Stomach (tissue), 9 donors: ENCODE data around the gene RNF32. TPM values are rescaled to one million over a fixed set of nuclear protein-coding genes. Genes with fewer than 3 reads are reported as not detected.

Experiments used
- DNase-seq, 2 donors: peaks; one replicate each; pipeline versions ENCODE4 v3.0.0 to v3.0.0-alpha.2; 2013 to 2019
- H3K27ac ChIP-seq, 5 donors: fragments of 200-600 bp in 4 of 5; sonication (generic) in 4 of 5; one replicate each; pipeline ENCODE4 v1.5.1; 2013 to 2019; ENCODE audit warnings: mild to moderate bottlenecking in 1 of 5, moderate library complexity in 1 of 5
- H3K27me3 ChIP-seq, 3 donors: fragments of 200-600 bp; sonication (generic); one replicate each; pipeline ENCODE4 v1.5.1; 2017 to 2019; ENCODE audit warnings: mixed run types in 1 of 3
- H3K36me3 ChIP-seq, 4 donors: fragments of 200-600 bp; sonication (generic); 1 replicate in 3 of 4; 2 replicates in 1 of 4; pipeline ENCODE4 v1.5.1; 2016 to 2019
- H3K4me1 ChIP-seq, 4 donors: fragments of 200-600 bp; sonication (generic); one replicate each; pipeline ENCODE4 v1.5.1; 2016 to 2019
- H3K4me3 ChIP-seq, 4 donors: fragments of 200-600 bp; sonication (generic) in 3 of 4; one replicate each; pipeline ENCODE4 v1.5.1; 2016 to 2019; ENCODE audit warnings: mild to moderate bottlenecking in 1 of 4
- H3K9me3 ChIP-seq, 4 donors: fragments of 200-600 bp; sonication (generic); one replicate each; pipeline ENCODE4 v1.5.1; 2016 to 2019
- CTCF ChIP-seq, 7 experiments: fragments of 450-650 bp in 4 of 7; fragments of 200-600 bp in 3 of 7; sonication (generic) in 3 of 7; IDR thresholded peaks; one replicate each; pipeline ENCODE4 v1.5.1; 2016 to 2019; ENCODE audit warnings: antibody characterized with exemption in 7 of 7, control low read depth in 2 of 7, mild to moderate bottlenecking in 1 of 7
- EP300 ChIP-seq: sonication (generic); formaldehyde crosslinking; IDR thresholded peaks from one replicate; pipeline ENCODE4 v1.6.1; 2017; ENCODE audit warnings: antibody characterized with exemption
- POLR2A ChIP-seq, 4 donors: fragments of 450-650 bp; IDR thresholded peaks; one replicate each; pipeline ENCODE4 v1.6.1; 2016; ENCODE audit warnings: antibody characterized with exemption in 4 of 4, control low read depth in 2 of 4, mild to moderate bottlenecking in 1 of 4, moderate library complexity in 1 of 4
- POLR2AphosphoS5 ChIP-seq, 3 donors: sonication (generic); formaldehyde crosslinking; IDR thresholded peaks; one replicate each; pipeline ENCODE4 v1.6.1; 2016; ENCODE audit warnings: antibody characterized with exemption in 3 of 3
- WGBS, 5 donors: extraction: QIAGEN DNeasy Blood & Tissue Kit in 3 of 5; methylation state at CpG; one replicate each; pipeline versions ENCODE4 v1.1.5 to v1.1.7; 2013 to 2018; 5-methylcytosine and 5-hydroxymethylcytosine counted together
- intact Hi-C: fragments of 100-400 bp; cut with DNase I; formaldehyde crosslinking; loops from one replicate; pipeline ENCODE4 v1.15.1; 2023; ENCODE audit warnings: low total_unique reads
- polyA plus RNA-seq, 3 donors: library from polyadenylated mRNA; stranded (reverse); fragments of 200-250 nt; gene quantifications; one replicate each; pipeline ENCODE4 v1.2.3, GENCODE V29; 2013
- total RNA-seq, 5 donors: library from RNA; depleted of rRNA; stranded (reverse); fragments of >200 nt; gene quantifications; one replicate each; pipeline versions ENCODE4 v1.1.0 to v1.2.3, GENCODE V29; 2014 to 2016
- donor health status: healthy with polysubstance abuse.
- donor health status: Bipolar disorder and iron deficiency.
- donor health status: healthy.

RNF32 gene
- total and polyA plus RNA-seq, 8 donors, result 1.2 to 4.7 (median 2.4) TPM; not detected in 2

GRCh38 chr7:156620291-156620675 is 20.3 kb upstream of the RNF32 start:
- Histone ChIP-seq H3K9me3 (no peaks in the 10 kb centered on the region), H3K36me3 (no peaks in the 10 kb centered on the region), H3K4me1 (peaks cover 0 to 15% (median 10%) of the 10 kb centered on the region in 4 donors), H3K27me3 (peaks cover 0 to 35% (median 15%) of the 10 kb centered on the region in 3 donors), H3K4me3 (no peak overlapping the region), H3K27ac (no peak overlapping the region)
- TF ChIP-seq EP300 (no peak), CTCF (IDR thresholded peaks at IDR 0.05) (no peak), POLR2AphosphoS5 (IDR thresholded peaks at IDR 0.05) (no peak), POLR2A (IDR thresholded peaks at IDR 0.05) (no peak)
- intact Hi-C loops, result no loop called here
- WGBS, 5 donors, result 72 to 84% (median 77%) methylated on average over 3 of the region's 3 CpGs
- no peak for DNase-seq

GRCh38 chr7:156621652-156622051 is 18.9 kb upstream of the RNF32 start:
- peaks cover 0 to 22% (median 8%) of the 10 kb centered on the region in 3 donors for H3K27me3 ChIP-seq
- H3K36me3 ChIP-seq, result no peaks in the 10 kb centered on the region
- H3K27ac ChIP-seq, result no peak overlapping the region
- TF ChIP-seq POLR2AphosphoS5 (IDR thresholded peaks at IDR 0.05) (no peak), EP300 (no peak), CTCF (IDR thresholded peaks at IDR 0.05) (no peak), POLR2A (IDR thresholded peaks at IDR 0.05) (no peak)
- no peaks in the 10 kb centered on the region for H3K9me3 ChIP-seq
- DNase-seq, result no peak
- no peak overlapping the region for H3K4me3 ChIP-seq
- peaks cover 0 to 7% (median 2%) of the 10 kb centered on the region in 4 donors for H3K4me1 ChIP-seq
- intact Hi-C loops, result no loop called here

- DNase-seq, result no peak
- TF ChIP-seq POLR2A (IDR thresholded peaks at IDR 0.05), result no peak
- no peak for TF ChIP-seq CTCF (IDR thresholded peaks at IDR 0.05)
- TF ChIP-seq POLR2AphosphoS5 (IDR thresholded peaks at IDR 0.05), result no peak
- no peak for TF ChIP-seq EP300
- Histone ChIP-seq H3K27ac (no peak overlapping the region), H3K36me3 (no peaks in the 10 kb centered on the region), H3K27me3 (peaks cover 0 to under 1% (median 0%) of the 10 kb centered on the region in 3 donors), H3K4me1 (no peaks in the 10 kb centered on the region), H3K4me3 (no peak overlapping the region), H3K9me3 (peaks cover 0 to 25% (median 14%) of the 10 kb centered on the region in 4 donors)
- WGBS, 5 donors, result 68 to 92% (median 81%) methylated on average over 2 of the region's 2 CpGs
- intact Hi-C loops, result no loop called here
Observed at GRCh38 chr7:156625580-156625979, 15.0 kb upstream of the RNF32 start.

GRCh38 chr7:156626220-156626895 is 14.2 kb upstream of the RNF32 start:
- intact Hi-C loops, result no loop called here
- Histone ChIP-seq H3K27me3 (no peaks in the 10 kb centered on the region), H3K27ac (no peak overlapping the region), H3K36me3 (no peaks in the 10 kb centered on the region), H3K4me3 (no peak overlapping the region), H3K9me3 (peaks cover 0 to 25% (median 14%) of the 10 kb centered on the region in 4 donors), H3K4me1 (no peaks in the 10 kb centered on the region)
- DNase-seq, result no peak
- WGBS, 5 donors, result 85 to 95% (median 89%) methylated on average over 7 of the region's 7 CpGs
- TF ChIP-seq POLR2AphosphoS5 (IDR thresholded peaks at IDR 0.05), result no peak

GRCh38 chr7:156628562-156628961 is 12.0 kb upstream of the RNF32 start:
- intact Hi-C loops, result no loop called here
- Histone ChIP-seq H3K4me1 (no peaks in the 10 kb centered on the region), H3K27me3 (no peaks in the 10 kb centered on the region), H3K9me3 (peaks cover 0 to 25% (median 14%) of the 10 kb centered on the region in 4 donors), H3K4me3 (no peak overlapping the region), H3K27ac (no peak overlapping the region), H3K36me3 (no peaks in the 10 kb centered on the region)
- TF ChIP-seq POLR2A (IDR thresholded peaks at IDR 0.05) (no peak), POLR2AphosphoS5 (IDR thresholded peaks at IDR 0.05) (no peak), CTCF (IDR thresholded peaks at IDR 0.05) (no peak), EP300 (no peak)
- no peak for DNase-seq
